Activated naive CD8-positive, alpha-beta T cell treated with anti-CD3 and anti-CD28 coated beads, Interleukin-2, amount 50 U/mL, for 24 hours (primary cell): ENCODE data around the gene RASEF.

ENCODE experiments used
- ATAC-seq: fragments of 150-1000 bp; cut with Tn5 transposase; one replicate; pipeline ENCODE4 v1.10.0; 2021
- DNase-seq: peaks from one replicate; pipeline ENCODE4 v3.0.0; 2021
- H3K27ac Mint-ChIP-seq: one replicate; pipeline ENCODE4 v1.8.0; 2021; ENCODE audit warnings: mild to moderate bottlenecking, mixed read lengths
- H3K27me3 Mint-ChIP-seq: one replicate; pipeline ENCODE4 v1.8.0; 2021; ENCODE audit warnings: mixed read lengths
- H3K36me3 Mint-ChIP-seq: one replicate; pipeline ENCODE4 v1.8.0; 2021; ENCODE audit warnings: low read depth, mixed read lengths
- H3K4me1 Mint-ChIP-seq: one replicate; pipeline ENCODE4 v1.8.0; 2021; ENCODE audit warnings: mixed read lengths
- H3K4me3 Mint-ChIP-seq: one replicate; pipeline ENCODE4 v1.8.0; 2021; ENCODE audit warnings: mild to moderate bottlenecking, moderate library complexity, mixed read lengths
- H3K9me3 Mint-ChIP-seq: one replicate; pipeline ENCODE4 v1.8.0; 2021; ENCODE audit warnings: mixed read lengths

The RASEF gene

GRCh38 chr9:82991671-82992070, 71.3 kb downstream of the RASEF start:
- no peaks in the 10 kb centered on the region for H3K4me1 Mint-ChIP-seq
- H3K27ac Mint-ChIP-seq: no peak overlapping the region
- no peak for DNase-seq
- no peaks in the 10 kb centered on the region for H3K9me3 Mint-ChIP-seq
- ATAC-seq: no peak
- H3K4me3 Mint-ChIP-seq: no peak overlapping the region
- no peaks in the 10 kb centered on the region for H3K36me3 Mint-ChIP-seq
- peaks cover 6% of the 10 kb centered on the region for H3K27me3 Mint-ChIP-seq

GRCh38 chr9:82989929-82990328, 73.0 kb downstream of the RASEF start:
- Mint-ChIP-seq H3K9me3 (no peaks in the 10 kb centered on the region), H3K4me1 (no peaks in the 10 kb centered on the region), H3K27me3 (peaks cover 6% of the 10 kb centered on the region), H3K36me3 (no peaks in the 10 kb centered on the region), H3K27ac (no peak overlapping the region), H3K4me3 (no peak overlapping the region)
- ATAC-seq (no peak), DNase-seq (no peak)

GRCh38 chr9:82988488-82988887, 74.5 kb downstream of the RASEF start:
- H3K27me3 Mint-ChIP-seq: peaks cover 6% of the 10 kb centered on the region
- H3K27ac Mint-ChIP-seq: no peak overlapping the region
- no peaks in the 10 kb centered on the region for H3K36me3 Mint-ChIP-seq
- H3K4me1 Mint-ChIP-seq: no peaks in the 10 kb centered on the region
- no peak for ATAC-seq
- no peaks in the 10 kb centered on the region for H3K9me3 Mint-ChIP-seq
- DNase-seq: no peak
- H3K4me3 Mint-ChIP-seq: no peak overlapping the region

- DNase-seq: no peak
Observed at GRCh38 chr9:82987370-82988189, 75.4 kb downstream of the RASEF start.

GRCh38 chr9:82981552-82981951, 81.4 kb downstream of the RASEF start:
- no peaks in the 10 kb centered on the region for H3K36me3 Mint-ChIP-seq
- ATAC-seq (no peak), DNase-seq (no peak)
- no peaks in the 10 kb centered on the region for H3K27me3 Mint-ChIP-seq
- no peak overlapping the region for H3K27ac Mint-ChIP-seq
- H3K4me1 Mint-ChIP-seq: no peaks in the 10 kb centered on the region
- H3K9me3 Mint-ChIP-seq: no peaks in the 10 kb centered on the region
- H3K4me3 Mint-ChIP-seq: no peak overlapping the region

More at GRCh38 chr9:82987370-82988189, 75.4 kb downstream of the RASEF start:
- no peak overlapping the region for H3K27ac Mint-ChIP-seq
- H3K4me3 Mint-ChIP-seq: no peak overlapping the region
- no peaks in the 10 kb centered on the region for H3K9me3 Mint-ChIP-seq
- peaks cover 6% of the 10 kb centered on the region for H3K27me3 Mint-ChIP-seq
- H3K4me1 Mint-ChIP-seq: no peaks in the 10 kb centered on the region
- no peak for ATAC-seq
- no peaks in the 10 kb centered on the region for H3K36me3 Mint-ChIP-seq

GRCh38 chr9:82975176-82975575, 87.8 kb downstream of the RASEF start:
- DNase-seq: no peak
- Mint-ChIP-seq H3K27me3 (peaks cover 2% of the 10 kb centered on the region), H3K36me3 (no peaks in the 10 kb centered on the region), H3K27ac (no peak overlapping the region), H3K4me3 (no peak overlapping the region), H3K9me3 (no peaks in the 10 kb centered on the region), H3K4me1 (no peaks in the 10 kb centered on the region)
- ATAC-seq: no peak

GRCh38 chr9:82972446-82972845, 90.5 kb downstream of the RASEF start:
- Mint-ChIP-seq H3K27me3 (peaks cover 2% of the 10 kb centered on the region), H3K36me3 (no peaks in the 10 kb centered on the region)

GRCh38 chr9:82970359-82970758, 92.6 kb downstream of the RASEF start:
- no peak for ATAC-seq
- no peak for DNase-seq
- no peaks in the 10 kb centered on the region for H3K27me3 Mint-ChIP-seq
- no peaks in the 10 kb centered on the region for H3K9me3 Mint-ChIP-seq
- no peaks in the 10 kb centered on the region for H3K4me1 Mint-ChIP-seq
- H3K4me3 Mint-ChIP-seq: no peak overlapping the region
- no peak overlapping the region for H3K27ac Mint-ChIP-seq
- H3K36me3 Mint-ChIP-seq: no peaks in the 10 kb centered on the region

More at GRCh38 chr9:82972446-82972845, 90.5 kb downstream of the RASEF start:
- no peaks in the 10 kb centered on the region for H3K4me1 Mint-ChIP-seq
- H3K27ac Mint-ChIP-seq: no peak overlapping the region
- H3K4me3 Mint-ChIP-seq: no peak overlapping the region
- DNase-seq (no peak), ATAC-seq (no peak)
- H3K9me3 Mint-ChIP-seq: no peaks in the 10 kb centered on the region

GRCh38 chr9:82969291-82969690, 93.7 kb downstream of the RASEF start:
- no peaks in the 10 kb centered on the region for H3K36me3 Mint-ChIP-seq
- no peak overlapping the region for H3K4me3 Mint-ChIP-seq
- H3K4me1 Mint-ChIP-seq: no peaks in the 10 kb centered on the region
- H3K27ac Mint-ChIP-seq: no peak overlapping the region
- H3K27me3 Mint-ChIP-seq: no peaks in the 10 kb centered on the region
- no peak for DNase-seq
- no peak for ATAC-seq
- H3K9me3 Mint-ChIP-seq: no peaks in the 10 kb centered on the region

GRCh38 chr9:82968816-82969215, 94.1 kb downstream of the RASEF start:
- no peak overlapping the region for H3K4me3 Mint-ChIP-seq
- H3K36me3 Mint-ChIP-seq: no peaks in the 10 kb centered on the region
- ATAC-seq: no peak
- H3K9me3 Mint-ChIP-seq: no peaks in the 10 kb centered on the region
- no peaks in the 10 kb centered on the region for H3K27me3 Mint-ChIP-seq
- no peak for DNase-seq
- H3K27ac Mint-ChIP-seq: no peak overlapping the region
- no peaks in the 10 kb centered on the region for H3K4me1 Mint-ChIP-seq

- H3K27me3 Mint-ChIP-seq: no peaks in the 10 kb centered on the region
- no peak overlapping the region for H3K4me3 Mint-ChIP-seq
- ATAC-seq (no peak), DNase-seq (no peak)
- no peaks in the 10 kb centered on the region for H3K4me1 Mint-ChIP-seq
- H3K36me3 Mint-ChIP-seq: no peaks in the 10 kb centered on the region
- H3K9me3 Mint-ChIP-seq: no peaks in the 10 kb centered on the region
- H3K27ac Mint-ChIP-seq: no peak overlapping the region
Observed at GRCh38 chr9:82968388-82968787, 94.6 kb downstream of the RASEF start.

- Mint-ChIP-seq H3K4me1 (no peaks in the 10 kb centered on the region), H3K9me3 (no peaks in the 10 kb centered on the region), H3K36me3 (no peaks in the 10 kb centered on the region), H3K27ac (no peak overlapping the region), H3K27me3 (no peaks in the 10 kb centered on the region), H3K4me3 (no peak overlapping the region)
- ATAC-seq (no peak), DNase-seq (peak; percentile 57)
Observed at GRCh38 chr9:82961504-82962125, 101.3 kb downstream of the RASEF start.

GRCh38 chr9:82957529-82958379, 105.2 kb downstream of the RASEF start:
- no peak overlapping the region for H3K4me3 Mint-ChIP-seq
- no peaks in the 10 kb centered on the region for H3K27me3 Mint-ChIP-seq
- no peaks in the 10 kb centered on the region for H3K36me3 Mint-ChIP-seq
- no peaks in the 10 kb centered on the region for H3K4me1 Mint-ChIP-seq
- ATAC-seq (no peak), DNase-seq (no peak)
- no peaks in the 10 kb centered on the region for H3K9me3 Mint-ChIP-seq
- H3K27ac Mint-ChIP-seq: no peak overlapping the region

GRCh38 chr9:82949203-82949602, 113.7 kb downstream of the RASEF start:
- ATAC-seq (no peak), DNase-seq (no peak)
- no peaks in the 10 kb centered on the region for H3K4me1 Mint-ChIP-seq
- H3K27ac Mint-ChIP-seq: no peak overlapping the region
- H3K36me3 Mint-ChIP-seq: no peaks in the 10 kb centered on the region
- no peaks in the 10 kb centered on the region for H3K27me3 Mint-ChIP-seq
- H3K4me3 Mint-ChIP-seq: no peak overlapping the region
- no peaks in the 10 kb centered on the region for H3K9me3 Mint-ChIP-seq

GRCh38 chr9:82940376-82940775, 122.6 kb downstream of the RASEF start:
- no peak overlapping the region for H3K27ac Mint-ChIP-seq
- H3K4me3 Mint-ChIP-seq: no peak overlapping the region
- H3K36me3 Mint-ChIP-seq: no peaks in the 10 kb centered on the region
- no peaks in the 10 kb centered on the region for H3K27me3 Mint-ChIP-seq
- H3K9me3 Mint-ChIP-seq: peaks cover 5% of the 10 kb centered on the region
- DNase-seq (no peak), ATAC-seq (no peak)
- H3K4me1 Mint-ChIP-seq: no peaks in the 10 kb centered on the region
